HG02885 (cell line): Measurements from ENCODE around the gene CHSY1.
A peak's percentile ranks its signal among the peaks of the same experiment; 100 is the strongest.

Experiments
- ATAC-seq: cut with Tn5 transposase; IDR thresholded peaks from one replicate; pipeline ENCODE4 v1.9.1; 2021; ENCODE audit warnings: mild to moderate bottlenecking; ENCODE audit not compliant: unreplicated experiment, poor library complexity

The CHSY1 gene

GRCh38 chr15:101272584-101272983, 20.7 kb upstream of the CHSY1 start:
- ATAC-seq: no peak

DNA sequence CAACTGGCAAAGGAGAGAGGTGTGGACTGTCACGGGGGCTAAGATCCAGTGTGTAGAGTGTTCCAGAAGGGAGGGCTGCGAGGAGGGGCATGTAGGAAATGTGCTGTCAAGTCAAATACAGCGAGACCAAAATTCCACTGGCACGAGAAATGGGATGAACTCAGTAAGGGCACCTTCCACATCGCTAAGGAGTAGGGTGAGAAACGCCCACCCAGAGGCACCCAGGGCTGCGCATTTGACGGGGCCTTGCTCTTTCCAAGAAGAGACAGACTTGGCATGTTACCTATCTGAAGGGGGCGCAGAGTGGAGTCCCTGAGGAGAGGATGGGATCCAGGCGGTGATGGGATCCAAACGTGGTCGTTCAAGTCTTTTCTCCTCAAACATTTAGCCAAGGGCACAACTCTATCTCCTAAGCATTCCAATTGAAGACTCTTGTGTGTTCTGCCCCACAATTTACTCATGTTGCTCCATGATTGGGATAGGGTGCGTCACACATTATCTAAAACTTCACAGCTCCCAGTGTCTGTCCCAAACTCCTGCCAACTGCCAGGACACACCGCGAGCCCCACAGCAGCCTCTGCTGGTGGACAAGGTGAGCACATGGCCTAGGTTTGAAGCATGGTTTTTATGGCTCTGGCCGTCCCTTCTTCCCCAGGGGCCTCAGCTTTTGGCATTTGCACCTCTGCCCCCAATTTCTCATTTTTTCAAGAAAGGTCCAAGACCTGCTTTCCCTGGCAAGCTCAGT, 17.8 kb upstream of the CHSY1 start:
- no peak for ATAC-seq

- no peak for ATAC-seq
Measured at GRCh38 chr15:101267320-101268104, 15.7 kb upstream of the CHSY1 start.

DNA sequence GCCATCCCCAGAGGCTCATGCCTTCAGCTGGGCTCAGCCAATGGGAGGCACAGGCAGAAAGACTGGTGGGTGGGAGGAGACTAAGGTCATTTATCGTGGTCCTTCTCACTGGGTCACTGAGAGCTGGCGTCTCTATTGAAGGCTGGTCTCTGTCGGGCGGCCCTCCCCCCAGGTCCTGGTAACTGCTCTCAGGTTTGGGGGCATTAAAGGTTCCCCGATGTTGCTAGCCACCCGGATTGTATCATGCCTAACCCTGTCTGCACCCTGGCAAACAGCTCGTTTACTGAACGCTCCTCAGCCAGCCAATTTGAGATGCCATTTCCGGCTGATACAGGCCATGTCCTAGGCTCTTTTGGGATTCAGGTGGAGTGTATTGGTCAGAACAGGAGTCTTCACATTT, 14.9 kb upstream of the CHSY1 start:
- ATAC-seq: no peak

- no peak for ATAC-seq
Measured at GRCh38 chr15:101266034-101266433, 14.2 kb upstream of the CHSY1 start.

GRCh38 chr15:101264911-101265641, 13.2 kb upstream of the CHSY1 start:
- peak; percentile 80 for ATAC-seq

DNA sequence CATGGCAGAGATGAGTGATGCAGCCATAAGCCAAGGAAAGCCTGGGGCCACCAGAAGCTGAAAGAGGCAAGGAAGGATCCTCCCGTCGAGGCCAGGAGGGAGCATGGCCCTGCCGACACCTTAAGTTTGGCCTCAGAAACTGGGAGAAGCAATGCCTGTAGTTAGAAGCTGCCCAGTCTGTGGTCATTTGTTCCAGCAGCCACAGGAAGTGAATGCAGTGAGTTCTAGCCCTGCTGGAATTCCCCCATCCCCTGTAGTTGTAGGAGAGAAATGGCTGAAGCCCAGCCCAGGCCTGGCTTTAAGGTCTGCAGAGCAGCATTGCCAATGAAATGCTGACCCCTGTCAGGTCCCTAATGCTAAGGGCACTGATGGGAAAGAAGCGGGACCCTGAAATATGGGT, 12.2 kb upstream of the CHSY1 start:
- no peak for ATAC-seq

- no peak for ATAC-seq
Measured at GRCh38 chr15:101262551-101262950, 10.7 kb upstream of the CHSY1 start.

DNA sequence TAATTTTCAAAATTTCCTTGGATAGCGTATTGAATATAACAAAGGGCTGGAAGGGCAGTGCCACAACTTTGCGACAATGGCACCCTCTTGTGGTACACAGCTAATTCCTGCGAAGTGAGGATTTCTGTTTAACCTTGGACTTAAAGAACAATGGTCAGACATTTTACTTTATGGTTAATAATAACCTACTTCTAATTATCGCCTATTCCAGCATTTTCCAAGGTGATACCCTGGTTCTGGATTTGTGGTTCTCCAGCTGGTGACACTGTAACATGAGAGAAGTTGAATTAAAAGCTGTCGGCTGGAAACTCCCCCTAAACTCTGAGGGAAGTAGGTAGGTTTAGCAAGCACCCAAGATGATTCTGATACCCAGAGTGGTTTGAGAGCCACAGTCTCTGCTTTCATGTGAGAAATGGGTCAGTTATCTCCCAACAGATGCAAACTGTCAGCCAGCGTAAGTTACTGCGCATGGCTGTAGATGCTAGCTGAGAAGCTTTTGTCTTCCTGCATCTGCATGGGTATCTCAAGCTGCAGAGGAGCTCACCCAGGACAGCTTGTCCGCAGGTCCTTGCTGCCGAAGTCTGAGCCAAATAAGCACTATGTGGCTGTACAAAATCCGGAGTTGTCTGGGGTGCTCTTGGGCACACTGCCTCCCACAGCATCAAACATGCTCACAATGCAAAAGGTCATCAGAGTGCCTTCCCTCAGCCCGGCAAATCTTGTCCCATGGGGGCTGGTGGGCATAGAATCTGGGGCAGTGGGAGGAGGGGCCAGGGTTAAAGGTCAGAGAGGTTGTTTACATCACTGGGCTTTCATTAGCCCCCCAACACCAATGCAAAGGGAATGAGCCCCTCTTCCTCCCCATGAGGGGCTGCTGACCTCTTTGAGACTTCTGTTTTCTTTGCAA, 6.6 kb upstream of the CHSY1 start:
- ATAC-seq: no peak

- ATAC-seq: no peak
Measured at GRCh38 chr15:101256757-101257156, 4.9 kb upstream of the CHSY1 start.

DNA sequence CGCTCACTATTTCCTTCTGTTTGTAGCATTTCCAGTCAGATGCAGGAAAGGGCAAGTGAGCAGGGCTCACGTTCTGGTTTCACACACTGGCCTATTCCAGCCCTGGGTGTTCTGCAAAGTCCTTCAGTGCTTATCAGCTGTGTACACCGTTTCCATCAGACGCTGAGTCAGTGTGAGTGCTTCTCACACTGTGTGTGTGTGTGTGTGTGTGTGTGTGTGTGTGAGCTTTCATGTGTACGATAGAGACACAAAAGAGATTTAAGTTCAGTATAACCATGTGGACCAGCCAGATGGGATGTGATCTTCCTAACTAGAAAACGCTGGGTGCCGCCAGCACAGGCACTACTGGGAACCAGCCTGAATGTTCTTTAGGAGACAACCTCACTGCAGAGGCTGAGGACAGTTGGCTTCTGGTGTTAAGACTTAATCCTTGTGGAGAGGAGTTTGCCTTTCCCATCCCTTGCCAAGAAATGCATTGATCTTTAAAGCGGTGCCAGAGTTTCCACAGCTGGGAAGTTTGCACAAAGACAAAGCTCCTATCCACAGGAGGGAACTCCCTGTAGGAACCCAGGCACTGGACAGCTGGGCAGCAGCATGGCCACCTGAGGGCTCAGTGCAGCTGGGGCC, 3.9 kb upstream of the CHSY1 start:
- ATAC-seq: no peak

- no peak for ATAC-seq
Measured at GRCh38 chr15:101255051-101255395, 3.2 kb upstream of the CHSY1 start.

GRCh38 chr15:101254157-101255050, 2.6 kb upstream of the CHSY1 start:
- no peak for ATAC-seq

DNA sequence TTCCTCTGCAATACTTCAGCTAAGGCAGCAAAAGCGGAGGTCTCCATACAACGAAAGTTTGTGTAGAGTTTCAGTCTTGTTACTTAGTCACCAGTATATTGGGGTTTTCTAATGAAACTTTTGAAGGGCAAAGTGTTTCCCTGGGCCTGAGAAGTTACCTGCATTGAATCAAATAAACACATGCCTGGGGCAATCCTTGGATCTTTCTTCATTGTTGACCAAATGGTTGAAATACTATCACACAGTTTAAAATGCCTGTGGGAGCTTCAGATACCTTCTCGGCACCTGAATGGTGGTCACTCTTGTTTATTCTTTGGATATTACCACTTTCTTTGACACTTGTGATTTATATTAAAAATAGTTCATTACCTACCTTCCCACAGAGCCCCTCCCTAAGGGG, 988 bp upstream of the CHSY1 start:
- no peak for ATAC-seq

DNA sequence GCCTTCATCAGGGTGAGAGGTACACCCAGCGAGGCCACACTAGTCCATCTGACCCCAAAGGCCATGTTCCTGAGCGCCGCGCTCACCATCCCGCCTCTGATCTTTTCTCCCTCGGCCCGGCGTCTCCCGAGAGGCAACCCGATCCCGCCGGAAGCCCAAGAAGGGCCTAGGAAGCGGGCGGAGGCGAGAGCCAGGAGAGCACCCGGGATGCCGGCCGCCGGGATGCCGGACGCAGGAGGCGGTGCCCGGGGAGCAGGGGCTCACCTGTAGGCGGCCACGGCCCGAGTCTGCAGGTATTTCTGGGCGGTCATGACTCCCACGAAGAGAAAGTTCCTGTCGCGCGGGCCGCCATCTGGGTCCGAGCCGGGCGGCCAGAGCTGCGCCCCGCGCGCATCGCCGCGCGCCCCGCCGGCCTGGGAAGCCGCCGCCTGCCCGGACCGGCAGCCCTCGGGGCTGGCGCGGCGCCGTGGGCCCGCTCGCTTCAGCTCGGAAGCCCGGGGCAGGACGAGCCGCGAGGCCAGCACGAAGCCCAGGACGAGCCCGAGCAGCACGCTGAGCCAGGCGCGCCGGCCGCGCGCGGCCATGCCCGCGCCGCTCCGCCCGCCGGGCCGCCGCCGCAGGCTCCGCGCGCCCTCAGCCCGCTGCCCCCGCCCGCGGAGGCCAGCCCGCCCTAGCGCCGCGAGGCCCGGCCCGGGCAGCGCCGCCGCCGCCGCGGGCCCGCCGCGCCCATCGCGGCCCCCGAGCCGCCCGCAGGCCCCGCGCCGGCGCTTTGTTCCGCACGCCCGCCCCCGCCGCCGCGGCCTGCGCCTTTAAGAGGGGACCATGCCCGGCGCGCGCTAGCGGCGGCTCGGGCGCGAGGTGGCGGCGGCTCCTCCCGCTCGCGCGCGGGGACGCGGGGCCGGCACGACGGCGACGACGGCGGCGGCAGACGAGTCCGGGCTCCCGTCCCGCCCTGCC, 697 bp downstream of the CHSY1 start:
- ATAC-seq: peak; percentile 40

GRCh38 chr15:101250341-101250831, 1.5 kb downstream of the CHSY1 start:
- no peak for ATAC-seq

DNA sequence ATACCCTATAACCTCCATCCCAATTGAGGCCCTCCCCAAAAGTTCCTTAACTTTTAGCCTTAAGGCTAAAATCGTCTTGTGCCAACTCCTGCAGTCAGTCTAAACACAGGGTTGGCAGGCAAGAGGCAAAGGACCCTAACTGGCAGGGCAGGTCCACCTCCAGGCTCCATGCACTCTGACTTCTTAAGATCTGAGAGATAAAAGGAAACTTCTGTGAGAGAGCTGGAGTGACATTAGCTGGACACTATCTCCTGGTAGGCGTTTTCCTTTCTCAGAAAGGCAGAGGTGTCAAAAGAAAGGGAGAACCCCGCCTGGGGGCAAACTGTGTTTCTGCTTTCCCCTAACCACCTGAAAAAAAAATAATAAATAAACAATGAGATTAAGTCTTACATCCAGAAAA, 3.6 kb downstream of the CHSY1 start:
- no peak for ATAC-seq
